Mesendoderm (in vitro differentiated cells): ENCODE data around the gene CEP83.

ENCODE experiments used
- DNase-seq: peaks from one replicate; pipeline ENCODE4 v3.0.0; 2013
- H2AK5ac ChIP-seq: 2 replicates; pipeline ENCODE4 v1.6.1; 2013; ENCODE audit warnings: low read length, inconsistent platforms
- H2BK120ac ChIP-seq: 2 replicates; pipeline ENCODE4 v1.6.1; 2013; ENCODE audit warnings: low read depth, mild to moderate bottlenecking, low read length, moderate library complexity, mixed read lengths
- H2BK15ac ChIP-seq: replicated peaks from 2 replicates; pipeline ENCODE4 v1.6.1; 2013; ENCODE audit warnings: low read depth, mild to moderate bottlenecking, moderate library complexity
- H2BK5ac ChIP-seq: 2 replicates; pipeline ENCODE4 v1.6.1; 2013; ENCODE audit warnings: low read length, inconsistent platforms
- H3K18ac ChIP-seq: 2 replicates; pipeline ENCODE4 v1.6.1; 2013; ENCODE audit warnings: mild to moderate bottlenecking, low read length, mixed read lengths
- H3K23ac ChIP-seq: one replicate; pipeline ENCODE4 v1.6.1; 2013; ENCODE audit warnings: low read length
- H3K27ac ChIP-seq: 2 replicates; pipeline ENCODE4 v1.5.1; 2013; ENCODE audit warnings: low read depth, mild to moderate bottlenecking, inconsistent platforms, low read length, moderate library complexity
- H3K27me3 ChIP-seq: 2 replicates; pipeline ENCODE4 v1.6.1; 2013; ENCODE audit warnings: low read length, control low read depth, mild to moderate bottlenecking, inconsistent platforms; ENCODE audit not compliant: insufficient read depth, poor library complexity
- H3K36me3 ChIP-seq: 2 replicates; pipeline ENCODE4 v1.6.1; 2013; ENCODE audit warnings: low read length, inconsistent platforms; ENCODE audit not compliant: control insufficient read depth, insufficient read depth
- H3K4ac ChIP-seq: one replicate; pipeline ENCODE4 v1.6.1; 2013; ENCODE audit warnings: low read depth, mild to moderate bottlenecking, low read length, moderate library complexity
- H3K4me1 ChIP-seq: 2 replicates; pipeline ENCODE4 v1.6.1; 2013; ENCODE audit warnings: low read depth, low read length, inconsistent platforms; ENCODE audit not compliant: control insufficient read depth
- H3K4me2 ChIP-seq: 2 replicates; pipeline ENCODE4 v1.6.1; 2013; ENCODE audit warnings: low read length
- H3K4me3 ChIP-seq: 2 replicates; pipeline ENCODE4 v1.5.1; 2013; ENCODE audit warnings: mild to moderate bottlenecking, low read length
- H3K56ac ChIP-seq: one replicate; pipeline ENCODE4 v1.6.1; 2013; ENCODE audit warnings: low read length
- H3K79me1 ChIP-seq: 2 replicates; pipeline ENCODE4 v1.6.1; 2013; ENCODE audit warnings: low read length, inconsistent platforms
- H3K79me2 ChIP-seq: 2 replicates; pipeline ENCODE4 v1.6.1; 2013; ENCODE audit warnings: mild to moderate bottlenecking, low read length; ENCODE audit not compliant: control insufficient read depth, insufficient read depth
- H3K9ac ChIP-seq: 2 replicates; pipeline ENCODE4 v1.6.1; 2013; ENCODE audit warnings: low read length, inconsistent platforms
- H4K5ac ChIP-seq: one replicate; pipeline ENCODE4 v1.6.1; 2013; ENCODE audit warnings: low read length
- H4K8ac ChIP-seq: one replicate; pipeline ENCODE4 v1.6.1; 2013; ENCODE audit warnings: low read depth, mild to moderate bottlenecking, control low read depth, low read length, moderate library complexity
- WGBS: extraction: QIAGEN DNeasy Blood & Tissue Kit; methylation state at CpG from one replicate; pipeline ENCODE4 v1.1.7; 2013; ENCODE audit warnings: low lambda C conversion rate, missing lambda C conversion rate; ENCODE audit not compliant: insufficient coverage; ENCODE audit errors: extremely low coverage; 5-methylcytosine and 5-hydroxymethylcytosine counted together

The CEP83 gene

GRCh38 chr12:94272280-94272679 is 187.4 kb downstream of the CEP83 start:
- no CpG with 5 or more reads among the region's 5 CpGs for WGBS
- Histone ChIP-seq H4K5ac (no peak overlapping the region), H3K4me3 (no peak overlapping the region), H3K79me2 (no peaks in the 10 kb centered on the region), H3K79me1 (no peaks in the 10 kb centered on the region), H4K8ac (no peak overlapping the region), H2BK15ac (no peak overlapping the region), H3K36me3 (no peaks in the 10 kb centered on the region), H2AK5ac (no peak overlapping the region), H2BK120ac (no peak overlapping the region), H3K4me1 (no peaks in the 10 kb centered on the region), H3K27ac (no peak overlapping the region), H3K4me2 (no peak overlapping the region), H3K56ac (no peak overlapping the region), H3K4ac (no peak overlapping the region), H3K18ac (no peak overlapping the region), H2BK5ac (no peak overlapping the region), H3K23ac (no peak overlapping the region), H3K9ac (no peak overlapping the region), H3K27me3 (no peaks in the 10 kb centered on the region)
- no peak for DNase-seq

DNA sequence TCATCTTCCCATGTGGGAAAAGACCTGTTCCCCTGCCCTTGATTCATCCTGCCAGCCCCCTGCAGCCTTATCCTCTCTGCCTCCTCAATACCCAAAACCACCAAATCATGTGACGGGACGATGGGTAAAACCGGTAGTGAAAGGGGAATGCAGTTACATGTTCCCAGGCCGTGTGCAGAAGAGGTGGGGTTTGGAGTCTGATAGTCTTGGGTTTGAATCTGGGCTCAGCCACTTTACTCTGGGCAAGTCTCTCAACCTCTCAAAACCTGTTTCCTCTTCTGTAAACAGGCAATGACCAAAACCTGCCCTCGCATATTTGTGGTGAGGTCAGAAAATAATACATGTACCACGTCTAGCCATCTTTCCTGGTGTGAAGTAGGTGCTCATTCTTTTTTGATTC is 188.3 kb downstream of the CEP83 start:
- no peak overlapping the region for H3K23ac ChIP-seq
- no peak overlapping the region for H2AK5ac ChIP-seq
- no peak overlapping the region for H3K56ac ChIP-seq
- no peak overlapping the region for H3K4ac ChIP-seq
- no peak overlapping the region for H2BK15ac ChIP-seq
- H2BK5ac ChIP-seq, result no peak overlapping the region
- H3K36me3 ChIP-seq, result no peaks in the 10 kb centered on the region
- H3K18ac ChIP-seq, result no peak overlapping the region
- H4K5ac ChIP-seq, result no peak overlapping the region
- no peaks in the 10 kb centered on the region for H3K79me2 ChIP-seq
- no peaks in the 10 kb centered on the region for H3K4me1 ChIP-seq
- no peak overlapping the region for H3K4me2 ChIP-seq
- DNase-seq, result no peak
- whole genome bisulfite sequencing, result no CpG with 5 or more reads among the region's 6 CpGs
- no peak overlapping the region for H3K9ac ChIP-seq
- H3K4me3 ChIP-seq, result no peak overlapping the region
- no peaks in the 10 kb centered on the region for H3K79me1 ChIP-seq
- no peaks in the 10 kb centered on the region for H3K27me3 ChIP-seq
- no peak overlapping the region for H4K8ac ChIP-seq
- H3K27ac ChIP-seq, result no peak overlapping the region
- H2BK120ac ChIP-seq, result no peak overlapping the region

- Histone ChIP-seq H3K18ac (no peak overlapping the region), H3K4me3 (no peak overlapping the region), H4K5ac (no peak overlapping the region), H3K9ac (no peak overlapping the region), H3K23ac (no peak overlapping the region), H3K4me1 (no peaks in the 10 kb centered on the region), H2BK5ac (no peak overlapping the region), H2BK15ac (no peak overlapping the region), H3K27ac (no peak overlapping the region), H3K79me2 (no peaks in the 10 kb centered on the region), H3K27me3 (no peaks in the 10 kb centered on the region), H3K79me1 (no peaks in the 10 kb centered on the region), H3K36me3 (no peaks in the 10 kb centered on the region), H2BK120ac (no peak overlapping the region), H3K4ac (no peak overlapping the region), H4K8ac (no peak overlapping the region), H3K56ac (no peak overlapping the region), H3K4me2 (no peak overlapping the region), H2AK5ac (no peak overlapping the region)
- no peak for DNase-seq
- no CpG with 5 or more reads among the region's 4 CpGs for WGBS
These were observed 190.2 kb downstream of the CEP83 start for GRCh38 chr12:94269316-94269999.

GRCh38 chr12:94267921-94268471 is 191.7 kb downstream of the CEP83 start:
- Histone ChIP-seq H4K8ac (no peak overlapping the region), H3K18ac (no peak overlapping the region), H3K79me1 (no peaks in the 10 kb centered on the region), H2AK5ac (no peak overlapping the region), H3K4ac (no peak overlapping the region), H3K4me1 (peaks cover 7% of the 10 kb centered on the region), H2BK5ac (no peak overlapping the region), H3K4me3 (no peak overlapping the region), H4K5ac (no peak overlapping the region), H2BK120ac (no peak overlapping the region), H3K27ac (no peak overlapping the region), H3K79me2 (no peaks in the 10 kb centered on the region), H3K36me3 (no peaks in the 10 kb centered on the region), H3K27me3 (no peaks in the 10 kb centered on the region), H3K56ac (no peak overlapping the region), H3K23ac (no peak overlapping the region), H3K4me2 (no peak overlapping the region), H2BK15ac (no peak overlapping the region), H3K9ac (no peak overlapping the region)
- no peak for DNase-seq
- WGBS, result no CpG with 5 or more reads among the region's 5 CpGs

- Histone ChIP-seq H3K9ac (no peak overlapping the region), H3K27ac (no peak overlapping the region), H2BK15ac (no peak overlapping the region), H2BK120ac (no peak overlapping the region), H2AK5ac (no peak overlapping the region), H3K4ac (no peak overlapping the region), H3K79me1 (no peaks in the 10 kb centered on the region), H3K27me3 (no peaks in the 10 kb centered on the region), H3K4me3 (no peak overlapping the region), H4K5ac (no peak overlapping the region), H3K4me2 (no peak overlapping the region), H3K23ac (no peak overlapping the region), H3K56ac (no peak overlapping the region), H3K4me1 (peaks cover 7% of the 10 kb centered on the region), H2BK5ac (no peak overlapping the region), H3K36me3 (no peaks in the 10 kb centered on the region), H3K79me2 (no peaks in the 10 kb centered on the region), H4K8ac (no peak overlapping the region), H3K18ac (no peak overlapping the region)
- WGBS, result no CpG with 5 or more reads among the region's 3 CpGs
- no peak for DNase-seq
These were observed 192.2 kb downstream of the CEP83 start for GRCh38 chr12:94267537-94267872.
